Measurements from ENCODE around the gene OTULINL. TPM values are rescaled to one million over a fixed set of nuclear protein-coding genes. Genes with fewer than 3 reads are reported as not detected.

The OTULINL gene
- polyA plus RNA-seq, 3 donors, result 56.8 to 107 (median 92.9) TPM

DNA sequence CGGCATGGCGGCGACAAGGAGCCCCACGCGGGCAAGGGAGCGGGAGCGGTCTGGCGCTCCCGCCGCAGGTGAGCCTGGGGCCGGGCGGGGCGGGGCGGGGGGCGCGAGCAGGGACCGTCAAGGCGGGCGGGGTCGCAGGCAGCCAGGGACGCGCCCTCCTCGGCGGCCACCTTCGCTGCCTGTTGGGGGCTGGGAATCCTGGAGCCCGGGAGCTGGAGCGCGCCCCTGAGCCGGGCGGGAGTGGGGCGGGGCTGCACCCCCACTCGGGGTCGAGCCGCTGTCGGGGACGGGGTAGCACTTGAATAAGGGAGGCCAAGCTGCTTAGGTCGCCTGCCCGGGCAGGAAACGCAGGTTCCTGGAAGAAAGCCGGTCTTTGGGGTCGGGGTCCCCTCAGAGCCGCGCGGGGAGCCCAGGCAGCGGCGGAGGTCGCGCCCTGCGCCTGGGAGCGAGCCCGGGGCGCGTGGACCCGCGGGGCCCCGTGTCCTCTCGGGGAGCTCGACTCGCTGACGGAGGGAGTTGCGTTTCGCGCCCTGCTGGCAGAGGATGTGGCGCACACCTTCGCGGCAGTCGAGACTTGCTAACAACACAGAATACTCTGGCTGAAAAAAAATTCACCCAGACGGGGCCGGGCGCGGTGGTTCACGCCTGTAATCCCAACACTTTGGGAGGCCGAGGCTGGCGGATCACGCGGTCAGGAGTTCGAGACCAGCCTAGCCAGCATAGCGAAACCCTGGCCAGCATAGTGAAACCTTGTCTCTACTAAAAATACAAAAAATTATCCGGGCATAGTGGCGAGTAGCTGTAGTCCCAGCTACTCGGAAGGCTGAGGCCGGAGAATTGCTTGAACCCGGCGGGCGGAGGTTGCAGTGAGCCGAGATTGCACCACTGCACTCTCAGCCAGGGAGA is 552 bp downstream of the OTULINL start:
- H3K4me2 ChIP-seq (replicated peaks; ENCODE audit: extremely low read depth, low read length, poor library complexity, severe bottlenecking), result peak overlapping the region; percentile 82
- H3K27ac Mint-ChIP-seq, result peak overlapping the region; percentile 82 to 95 (median 87)
- peaks cover 70% of the 10 kb centered on the region for H3K79me2 ChIP-seq (ENCODE audit: insufficient read depth, low read length)
- peaks cover 5 to 7% of the 10 kb centered on the region in 2 donors for H3K36me3 Mint-ChIP-seq
- intact Hi-C loops (cut with micrococcal nuclease), result loop anchor here (5.0 to 10.0 kb wide), 4 partner anchors 35 to 120 kb away; partner anchors contain the start of gene OTULIN (in 2 of the 2)
- H3K27me3 ChIP-seq (ENCODE audit: control insufficient read depth in 2 of 2, insufficient read depth in 2 of 2, low read length in 2 of 2), result no peaks in the 10 kb centered on the region
- peaks cover 62% of the 10 kb centered on the region for H3K4me1 Mint-ChIP-seq
- peaks cover 0 to 7% (median 5%) of the 10 kb centered on the region in 7 donors for H3K9me3 Mint-ChIP-seq
- peak; percentile 52 to 61 (median 60) for DNase-seq
- H3K36me3 ChIP-seq (replicated peaks in 1 of 2; ENCODE audit: control insufficient read depth in 1 of 2, insufficient read depth in 2 of 2, low read length in 2 of 2), result no peaks in the 10 kb centered on the region
- peak overlapping the region; percentile 92 to 93 for H3K4me3 Mint-ChIP-seq
- H3K27me3 Mint-ChIP-seq (ENCODE audit: low read depth in 3 of 3), result peaks cover 0 to 3% (median 0%) of the 10 kb centered on the region in 3 donors
- H3K4me1 ChIP-seq (ENCODE audit: control insufficient read depth in 1 of 2, insufficient read depth in 2 of 2, low read length in 2 of 2), result peaks cover 59 to 64% of the 10 kb centered on the region in 2 donors
- no peaks in the 10 kb centered on the region for H3K9me3 ChIP-seq (replicated peaks in 1 of 2; ENCODE audit: control insufficient read depth in 1 of 2, insufficient read depth in 1 of 2, low read length in 2 of 2)
- peaks cover 49% of the 10 kb centered on the region for H4K20me1 ChIP-seq (ENCODE audit: insufficient read depth, low read length)
- peak overlapping the region; percentile 78 for H2AFZ ChIP-seq (ENCODE audit: insufficient read depth, low read depth, low read length, poor library complexity, severe bottlenecking)
- peak overlapping the region; percentile 55 to 91 for H3K27ac ChIP-seq (ENCODE audit: low read depth in 1 of 2, low read length in 2 of 2)
- peak overlapping the region; percentile 68 to 94 (median 91) for H3K4me3 ChIP-seq (replicated peaks in 1 of 3; ENCODE audit: low read depth in 2 of 3, low read length in 3 of 3)
- TF ChIP-seq, protein P1, sequence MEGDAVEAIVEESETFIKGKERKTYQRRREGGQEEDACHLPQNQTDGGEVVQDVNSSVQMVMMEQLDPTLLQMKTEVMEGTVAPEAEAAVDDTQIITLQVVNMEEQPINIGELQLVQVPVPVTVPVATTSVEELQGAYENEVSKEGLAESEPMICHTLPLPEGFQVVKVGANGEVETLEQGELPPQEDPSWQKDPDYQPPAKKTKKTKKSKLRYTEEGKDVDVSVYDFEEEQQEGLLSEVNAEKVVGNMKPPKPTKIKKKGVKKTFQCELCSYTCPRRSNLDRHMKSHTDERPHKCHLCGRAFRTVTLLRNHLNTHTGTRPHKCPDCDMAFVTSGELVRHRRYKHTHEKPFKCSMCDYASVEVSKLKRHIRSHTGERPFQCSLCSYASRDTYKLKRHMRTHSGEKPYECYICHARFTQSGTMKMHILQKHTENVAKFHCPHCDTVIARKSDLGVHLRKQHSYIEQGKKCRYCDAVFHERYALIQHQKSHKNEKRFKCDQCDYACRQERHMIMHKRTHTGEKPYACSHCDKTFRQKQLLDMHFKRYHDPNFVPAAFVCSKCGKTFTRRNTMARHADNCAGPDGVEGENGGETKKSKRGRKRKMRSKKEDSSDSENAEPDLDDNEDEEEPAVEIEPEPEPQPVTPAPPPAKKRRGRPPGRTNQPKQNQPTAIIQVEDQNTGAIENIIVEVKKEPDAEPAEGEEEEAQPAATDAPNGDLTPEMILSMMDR (IDR thresholded peaks at IDR 0.05), result peak; percentile 43
- H3K9ac ChIP-seq (ENCODE audit: insufficient read depth, low read length, poor library complexity, severe bottlenecking), result peak overlapping the region; percentile 83
- 1% methylated on average over 86 of the region's 86 CpGs for WGBS (ENCODE audit: insufficient coverage)

DNA sequence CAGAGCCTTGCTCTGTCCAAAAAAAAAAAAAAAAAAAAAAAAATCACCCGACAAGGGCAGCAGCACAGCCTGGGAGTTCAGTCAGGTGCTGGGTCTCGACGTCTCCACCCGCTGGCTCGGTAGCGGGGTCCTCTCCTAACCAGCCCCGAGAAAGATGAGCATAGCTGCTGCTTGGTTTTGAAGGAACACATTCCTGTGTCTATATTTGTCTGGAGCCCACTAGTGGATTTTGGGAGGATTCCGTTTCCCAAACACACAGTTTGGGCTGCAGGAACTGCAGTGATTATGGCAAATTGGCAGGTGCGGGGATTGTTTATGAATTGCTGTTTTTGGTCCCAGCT is 1.2 kb downstream of the OTULINL start:
- Mint-ChIP-seq H3K4me1 (peaks cover 68% of the 10 kb centered on the region), H3K36me3 (peaks cover 5 to 7% of the 10 kb centered on the region in 2 donors), H3K9me3 (peaks cover 0 to 6% (median 4%) of the 10 kb centered on the region in 7 donors), H3K4me3 (peak overlapping the region; percentile 92 to 93), H3K27me3 (ENCODE audit: low read depth in 3 of 3) (peaks cover 0 to 3% (median 0%) of the 10 kb centered on the region in 3 donors), H3K27ac (peak overlapping the region; percentile 82 to 95 (median 87))
- peak overlapping the region; percentile 68 to 94 (median 91) for H3K4me3 ChIP-seq (replicated peaks in 1 of 3; ENCODE audit: low read depth in 2 of 3, low read length in 3 of 3)
- H3K9me3 ChIP-seq (replicated peaks in 1 of 2; ENCODE audit: control insufficient read depth in 1 of 2, insufficient read depth in 1 of 2, low read length in 2 of 2), result no peaks in the 10 kb centered on the region
- peak overlapping the region; percentile 83 for H3K9ac ChIP-seq (ENCODE audit: insufficient read depth, low read length, poor library complexity, severe bottlenecking)
- peak overlapping the region; percentile 55 to 91 for H3K27ac ChIP-seq (ENCODE audit: low read depth in 1 of 2, low read length in 2 of 2)
- no peak for DNase-seq
- peaks cover 76% of the 10 kb centered on the region for H3K79me2 ChIP-seq (ENCODE audit: insufficient read depth, low read length)
- intact Hi-C loops (cut with micrococcal nuclease), result loop anchor here (5.0 to 10.0 kb wide), 4 partner anchors 35 to 120 kb away; partner anchors contain the start of gene OTULIN (in 2 of the 2)
- WGBS (ENCODE audit: insufficient coverage), result 44% methylated on average over 3 of the region's 9 CpGs
- peaks cover 66 to 70% of the 10 kb centered on the region in 2 donors for H3K4me1 ChIP-seq (ENCODE audit: control insufficient read depth in 1 of 2, insufficient read depth in 2 of 2, low read length in 2 of 2)
- peak overlapping the region; percentile 78 for H2AFZ ChIP-seq (ENCODE audit: insufficient read depth, low read depth, low read length, poor library complexity, severe bottlenecking)
- H4K20me1 ChIP-seq (ENCODE audit: insufficient read depth, low read length), result peaks cover 54% of the 10 kb centered on the region
- H3K36me3 ChIP-seq (replicated peaks in 1 of 2; ENCODE audit: control insufficient read depth in 1 of 2, insufficient read depth in 2 of 2, low read length in 2 of 2), result no peaks in the 10 kb centered on the region
- TF ChIP-seq, protein P1 (IDR thresholded peaks at IDR 0.05), result no peak
- H3K4me2 ChIP-seq (replicated peaks; ENCODE audit: extremely low read depth, low read length, poor library complexity, severe bottlenecking), result peak overlapping the region; percentile 82
- no peaks in the 10 kb centered on the region for H3K27me3 ChIP-seq (ENCODE audit: control insufficient read depth in 2 of 2, insufficient read depth in 2 of 2, low read length in 2 of 2)

Data from CD14-positive monocyte (primary cell).